ENCODE data around the gene CNTNAP4. TPM values are rescaled to one million over a fixed set of nuclear protein-coding genes. Genes with fewer than 3 reads are reported as not detected.

The CNTNAP4 gene
- not detected in 2 replicates for total RNA-seq (2021)
- Bru-seq, nascent RNA, result not detected
- percentile 0 among the genes with signal in this experiment for BruChase-seq, experiment 1, labeled RNA remaining after a 2-hour chase
- BruChase-seq, experiment 2, labeled RNA remaining after a 6-hour chase, result percentile 0 among the genes with signal in this experiment
- long read RNA-seq, result 0 reads

DNA sequence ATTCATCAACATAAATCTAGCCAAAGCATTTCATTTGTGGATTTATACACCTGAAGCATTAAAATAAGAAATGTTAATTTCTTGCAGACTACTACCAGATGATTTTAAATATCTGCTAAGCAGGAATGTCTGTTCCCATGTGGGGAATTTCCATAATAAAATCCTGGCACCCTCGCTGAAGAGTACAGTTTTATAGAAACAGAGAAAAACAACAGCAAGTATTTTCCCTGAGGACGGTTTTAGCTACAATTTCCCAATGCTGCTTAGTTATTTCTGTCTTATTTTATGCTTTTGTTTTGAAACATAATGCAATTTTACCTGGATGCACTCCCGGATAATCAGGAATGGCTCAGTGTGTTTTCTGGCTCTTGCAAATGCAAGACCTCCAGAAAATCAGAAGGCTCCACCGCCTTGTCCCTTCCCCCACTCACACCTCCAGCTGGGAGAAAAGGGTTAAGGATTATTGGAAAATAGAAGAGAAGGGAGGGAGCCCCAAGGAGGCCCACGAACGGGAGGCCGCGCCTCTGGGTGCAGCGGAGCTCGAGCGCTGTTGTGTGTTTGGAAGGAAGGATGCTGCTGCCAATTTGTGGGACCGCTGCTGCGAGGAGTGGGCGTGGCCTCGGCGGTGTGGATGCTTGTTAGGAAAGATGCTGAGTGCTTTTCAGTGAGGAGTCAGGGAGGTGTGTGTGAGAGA lies at the start of gene CNTNAP4:
Gene CNTNAP4, plus strand, starts transcription at position 657 of the 694 bp plus-strand sequence. CDS start 262 bp downstream, outside the sequence.
- H3K4me2 ChIP-seq, result no peak within 1 kb of the TSS
- TF ChIP-seq CTCF (conservative IDR thresholded peaks at IDR 0.05), result no peak
- no peak for TF ChIP-seq EZH2 (IDR thresholded peaks at IDR 0.05; ENCODE audit: low read depth)
- no peaks in the 10 kb centered on the region for H4K20me1 ChIP-seq (ENCODE audit: insufficient read depth)
- BruUV-seq (replicated peaks), result no TSS peak
- H3K27me3 ChIP-seq (ENCODE audit: insufficient read depth, low read depth), result peaks cover 8% of the 10 kb centered on the region; the same call in 1 of the 2 replicates
- no peaks in the 10 kb centered on the region for H3K9me3 ChIP-seq (ENCODE audit: insufficient read depth, low read depth)
- no peak within 1 kb of the TSS for H3K27ac ChIP-seq
- no peaks in the 10 kb centered on the region for H3K36me3 ChIP-seq (ENCODE audit: low read depth)
- no peaks in the 10 kb centered on the region for H3K4me1 ChIP-seq (replicated peaks; ENCODE audit: insufficient read depth)
- H3K9me2 ChIP-seq (ENCODE audit: insufficient read depth), result no peaks in the 10 kb centered on the region
- intact Hi-C loops (cut with micrococcal nuclease; ENCODE audit: unreplicated experiment), result no loop called here
- H2AFZ ChIP-seq, result no peak within 1 kb of the TSS
- no peaks in the 10 kb centered on the region for H3K79me2 ChIP-seq (ENCODE audit: low read depth)
- POLR2A ChIA-PET (ENCODE audit: unreplicated experiment), result no interaction called here
- no peaks in the 10 kb centered on the region for H3F3A ChIP-seq (ENCODE audit: insufficient read depth, low read depth)
- DNase-seq, result no peak
- CTCF ChIA-PET, result no interaction called here
- H3K4me3 ChIP-seq, result no peak within 1 kb of the TSS

DNA sequence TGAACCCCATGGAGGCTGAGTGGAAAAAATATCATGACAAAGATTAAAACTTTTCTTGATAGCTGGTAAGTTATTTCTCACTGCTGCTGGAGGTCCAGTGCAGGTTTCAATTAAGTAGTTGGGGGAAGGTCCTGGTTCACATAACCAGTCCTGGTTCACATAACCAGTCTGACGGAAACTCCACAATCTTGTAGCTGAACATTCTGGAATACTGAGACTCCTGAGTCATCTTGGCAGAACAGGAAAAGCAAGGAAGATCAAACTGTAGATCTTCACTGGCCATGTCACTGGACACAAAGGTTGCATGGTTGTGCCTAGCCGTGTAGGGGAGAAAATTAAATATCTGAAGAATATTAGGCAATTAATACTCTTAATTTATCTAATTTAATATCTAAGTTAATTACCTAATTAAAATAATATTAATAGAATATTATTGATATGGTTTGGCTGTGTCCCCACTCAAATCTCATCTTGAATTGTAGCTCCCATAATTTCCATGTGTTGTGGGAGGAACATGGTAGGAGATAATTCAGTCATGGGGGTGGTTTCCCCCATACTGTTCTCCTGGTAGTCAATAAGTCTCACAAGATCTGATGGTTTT lies 48.6 kb upstream of the CNTNAP4 start:
- POLR2A ChIA-PET (ENCODE audit: unreplicated experiment), result no interaction called here
- H3K4me1 ChIP-seq (replicated peaks; ENCODE audit: insufficient read depth), result no peaks in the 10 kb centered on the region
- no peaks in the 10 kb centered on the region for H3F3A ChIP-seq (ENCODE audit: insufficient read depth, low read depth)
- CTCF ChIA-PET, result no interaction called here
- H3K36me3 ChIP-seq (ENCODE audit: low read depth), result no peaks in the 10 kb centered on the region
- no peak overlapping the region for H3K27ac ChIP-seq
- no peak for TF ChIP-seq EZH2 (IDR thresholded peaks at IDR 0.05; ENCODE audit: low read depth)
- TF ChIP-seq CTCF (conservative IDR thresholded peaks at IDR 0.05), result no peak
- no peak overlapping the region for H3K4me2 ChIP-seq
- no peak overlapping the region for H3K4me3 ChIP-seq
- DNase-seq, result no peak
- no peaks in the 10 kb centered on the region for H3K79me2 ChIP-seq (ENCODE audit: low read depth)
- H4K20me1 ChIP-seq (ENCODE audit: insufficient read depth), result no peaks in the 10 kb centered on the region
- no peaks in the 10 kb centered on the region for H3K9me2 ChIP-seq (ENCODE audit: insufficient read depth)
- H3K9me3 ChIP-seq (ENCODE audit: insufficient read depth, low read depth), result no peaks in the 10 kb centered on the region
- no peaks in the 10 kb centered on the region for H3K27me3 ChIP-seq (ENCODE audit: insufficient read depth, low read depth)
- H2AFZ ChIP-seq, result no peak overlapping the region
- no TSS peak for BruUV-seq (replicated peaks)
- intact Hi-C loops (cut with micrococcal nuclease; ENCODE audit: unreplicated experiment), result no loop called here

DNA sequence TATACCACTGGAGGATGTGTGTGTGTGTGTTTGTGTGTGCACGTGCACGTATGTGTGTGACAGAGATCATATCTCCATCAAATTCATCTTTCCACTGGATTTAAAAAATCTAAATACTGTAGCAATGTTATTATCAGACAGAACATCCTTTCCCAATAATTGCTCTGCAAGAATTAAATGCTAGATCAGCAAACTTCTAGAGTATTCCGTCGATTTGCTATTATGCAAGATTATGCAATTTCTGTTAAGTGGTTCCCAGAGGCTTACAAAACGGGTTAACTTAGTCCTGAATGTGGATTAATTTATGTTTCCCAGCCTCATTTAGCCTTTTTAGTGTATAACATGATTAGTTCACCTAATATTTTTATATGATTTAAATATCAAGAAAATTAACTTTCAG lies 44.5 kb upstream of the CNTNAP4 start:
- Histone ChIP-seq H3K79me2 (ENCODE audit: low read depth) (no peaks in the 10 kb centered on the region), H3K4me1 (replicated peaks; ENCODE audit: insufficient read depth) (no peaks in the 10 kb centered on the region), H3K4me2 (no peak overlapping the region), H3K4me3 (no peak overlapping the region), H3K27me3 (ENCODE audit: insufficient read depth, low read depth) (peaks cover 29% of the 10 kb centered on the region), H3F3A (ENCODE audit: insufficient read depth, low read depth) (no peaks in the 10 kb centered on the region), H2AFZ (no peak overlapping the region), H3K36me3 (ENCODE audit: low read depth) (no peaks in the 10 kb centered on the region), H4K20me1 (ENCODE audit: insufficient read depth) (no peaks in the 10 kb centered on the region), H3K9me2 (ENCODE audit: insufficient read depth) (no peaks in the 10 kb centered on the region), H3K9me3 (ENCODE audit: insufficient read depth, low read depth) (no peaks in the 10 kb centered on the region), H3K27ac (no peak overlapping the region)
- BruUV-seq (replicated peaks), result no TSS peak
- TF ChIP-seq EZH2 (IDR thresholded peaks at IDR 0.05; ENCODE audit: low read depth) (no peak), CTCF (conservative IDR thresholded peaks at IDR 0.05) (no peak)
- ChIA-PET CTCF (no interaction called here), POLR2A (ENCODE audit: unreplicated experiment) (no interaction called here)
- intact Hi-C loops (cut with micrococcal nuclease; ENCODE audit: unreplicated experiment), result no loop called here
- DNase-seq, result no peak
